ENCODE results near the gene PFKFB1. TPM values are rescaled to one million over a fixed set of nuclear protein-coding genes. Genes with fewer than 3 reads are reported as not detected.
"Not testable (repeated sequence)": the region's sequence is repeated elsewhere in the genome, so short reads cannot be mapped to it uniquely, and the experiment has no call there.

The PFKFB1 gene
- total RNA-seq, 2 donors from 2014 or later, result 0.25 to 0.32 TPM

GRCh38 chrX:54992911-54993622, 921 bp downstream of the PFKFB1 start:
- no peak for TF ChIP-seq CTCF (IDR thresholded peaks at IDR 0.05)
- H3K4me1 ChIP-seq, result no peaks in the 10 kb centered on the region
- intact Hi-C loops (cut with DNase I), result no loop called here

GRCh38 chrX:54991706-54992105, 2.3 kb downstream of the PFKFB1 start:
- H3K27me3 ChIP-seq, result no peaks in the 10 kb centered on the region
- no peaks in the 10 kb centered on the region for H3K36me3 ChIP-seq
- H3K4me3 ChIP-seq, result no peak overlapping the region
- no peaks in the 10 kb centered on the region for H3K9me3 ChIP-seq
- no peaks in the 10 kb centered on the region for H3K4me1 ChIP-seq
- no peak overlapping the region for H3K27ac ChIP-seq
- no peak overlapping the region for H3K9ac ChIP-seq (ENCODE audit: low read depth in 2 of 2, low read length in 2 of 2)
- no peak for TF ChIP-seq CTCF (IDR thresholded peaks at IDR 0.05)
- intact Hi-C loops (cut with DNase I), result no loop called here
- DNase-seq, result no peak

More at GRCh38 chrX:54992911-54993622, 921 bp downstream of the PFKFB1 start:
- H3K27me3 ChIP-seq, result no peaks in the 10 kb centered on the region
- H3K36me3 ChIP-seq, result no peaks in the 10 kb centered on the region
- H3K9ac ChIP-seq (ENCODE audit: low read depth in 2 of 2, low read length in 2 of 2), result no peak overlapping the region
- no peak overlapping the region for H3K27ac ChIP-seq
- no peaks in the 10 kb centered on the region for H3K9me3 ChIP-seq
- no peak overlapping the region for H3K4me3 ChIP-seq
- no peak for DNase-seq

- H3K9ac ChIP-seq (ENCODE audit: low read depth in 2 of 2, low read length in 2 of 2); H3K4me1 ChIP-seq; H3K27me3 ChIP-seq; DNase-seq; H3K36me3 ChIP-seq; H3K4me3 ChIP-seq; intact Hi-C loops (cut with DNase I); H3K9me3 ChIP-seq; H3K27ac ChIP-seq: not testable (repeated sequence)
Measured at GRCh38 chrX:54983306-54983705, 10.7 kb downstream of the PFKFB1 start.

GRCh38 chrX:54980334-54980733, 13.7 kb downstream of the PFKFB1 start:
- intact Hi-C loops (cut with DNase I), result no loop called here
- Histone ChIP-seq H3K27me3 (no peaks in the 10 kb centered on the region), H3K9me3 (no peaks in the 10 kb centered on the region), H3K9ac (ENCODE audit: low read depth in 2 of 2, low read length in 2 of 2) (no peak overlapping the region), H3K36me3 (no peaks in the 10 kb centered on the region), H3K4me3 (no peak overlapping the region), H3K4me1 (no peaks in the 10 kb centered on the region), H3K27ac (no peak overlapping the region)
- no peak for DNase-seq
- no peak for TF ChIP-seq CTCF (IDR thresholded peaks at IDR 0.05)

GRCh38 chrX:54979432-54979831, 14.6 kb downstream of the PFKFB1 start:
- Histone ChIP-seq H3K4me3 (no peak overlapping the region), H3K4me1 (no peaks in the 10 kb centered on the region), H3K9me3 (no peaks in the 10 kb centered on the region), H3K9ac (ENCODE audit: low read depth in 2 of 2, low read length in 2 of 2) (no peak overlapping the region), H3K27me3 (no peaks in the 10 kb centered on the region), H3K36me3 (no peaks in the 10 kb centered on the region), H3K27ac (no peak overlapping the region)
- no peak for TF ChIP-seq CTCF (IDR thresholded peaks at IDR 0.05)
- DNase-seq, result no peak
- intact Hi-C loops (cut with DNase I), result no loop called here

GRCh38 chrX:54978448-54978847, 15.5 kb downstream of the PFKFB1 start:
- intact Hi-C loops (cut with DNase I), result no loop called here
- Histone ChIP-seq H3K9ac (ENCODE audit: low read depth in 2 of 2, low read length in 2 of 2) (no peak overlapping the region), H3K4me3 (no peak overlapping the region), H3K4me1 (no peaks in the 10 kb centered on the region), H3K36me3 (no peaks in the 10 kb centered on the region), H3K9me3 (no peaks in the 10 kb centered on the region), H3K27me3 (no peaks in the 10 kb centered on the region), H3K27ac (no peak overlapping the region)
- no peak for TF ChIP-seq CTCF (IDR thresholded peaks at IDR 0.05)
- DNase-seq, result no peak
